ENCODE results near the gene PRKCD. TPM values are rescaled to one million over a fixed set of nuclear protein-coding genes. Genes with fewer than 3 reads are reported as not detected.
A peak's percentile ranks its signal among the peaks of the same experiment; 100 is the strongest.

PRKCD gene
- total RNA-seq, 1 donor from 2014 or later: 78.4 TPM

DNA sequence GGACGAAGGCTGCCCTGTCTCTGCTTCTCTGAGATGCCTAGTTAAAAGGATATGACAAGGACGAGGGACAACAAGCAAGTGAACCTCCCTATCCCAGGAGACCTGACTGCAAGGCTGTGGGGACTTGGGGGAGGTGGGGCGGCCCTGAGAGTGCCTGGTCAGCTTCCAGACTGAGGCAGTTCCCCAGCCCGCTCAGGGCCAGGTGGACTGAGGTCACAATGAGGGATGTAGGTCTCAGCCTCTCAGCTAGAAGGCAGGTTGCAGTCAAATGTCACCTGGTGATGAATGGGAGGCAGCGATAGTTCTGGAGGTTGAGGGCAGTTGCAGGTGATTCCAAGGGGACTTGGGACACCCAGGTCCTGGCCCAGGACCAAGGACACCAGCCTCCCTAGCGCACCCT lies 64.2 kb downstream of the PRKCD start:
- Histone ChIP-seq H3K4me3 (no peak overlapping the region), H3K4me1 (no peaks in the 10 kb centered on the region), H3K27me3 (no peaks in the 10 kb centered on the region), H3K9me3 (no peaks in the 10 kb centered on the region), H3K27ac (no peak overlapping the region), H3K36me3 (peaks cover 69% of the 10 kb centered on the region)
- TF ChIP-seq, protein P1, sequence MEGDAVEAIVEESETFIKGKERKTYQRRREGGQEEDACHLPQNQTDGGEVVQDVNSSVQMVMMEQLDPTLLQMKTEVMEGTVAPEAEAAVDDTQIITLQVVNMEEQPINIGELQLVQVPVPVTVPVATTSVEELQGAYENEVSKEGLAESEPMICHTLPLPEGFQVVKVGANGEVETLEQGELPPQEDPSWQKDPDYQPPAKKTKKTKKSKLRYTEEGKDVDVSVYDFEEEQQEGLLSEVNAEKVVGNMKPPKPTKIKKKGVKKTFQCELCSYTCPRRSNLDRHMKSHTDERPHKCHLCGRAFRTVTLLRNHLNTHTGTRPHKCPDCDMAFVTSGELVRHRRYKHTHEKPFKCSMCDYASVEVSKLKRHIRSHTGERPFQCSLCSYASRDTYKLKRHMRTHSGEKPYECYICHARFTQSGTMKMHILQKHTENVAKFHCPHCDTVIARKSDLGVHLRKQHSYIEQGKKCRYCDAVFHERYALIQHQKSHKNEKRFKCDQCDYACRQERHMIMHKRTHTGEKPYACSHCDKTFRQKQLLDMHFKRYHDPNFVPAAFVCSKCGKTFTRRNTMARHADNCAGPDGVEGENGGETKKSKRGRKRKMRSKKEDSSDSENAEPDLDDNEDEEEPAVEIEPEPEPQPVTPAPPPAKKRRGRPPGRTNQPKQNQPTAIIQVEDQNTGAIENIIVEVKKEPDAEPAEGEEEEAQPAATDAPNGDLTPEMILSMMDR (IDR thresholded peaks at IDR 0.05): no peak
- DNase-seq: peak; percentile 51
- ATAC-seq: no peak
- intact Hi-C loops (cut with DNase I): no loop called here

DNA sequence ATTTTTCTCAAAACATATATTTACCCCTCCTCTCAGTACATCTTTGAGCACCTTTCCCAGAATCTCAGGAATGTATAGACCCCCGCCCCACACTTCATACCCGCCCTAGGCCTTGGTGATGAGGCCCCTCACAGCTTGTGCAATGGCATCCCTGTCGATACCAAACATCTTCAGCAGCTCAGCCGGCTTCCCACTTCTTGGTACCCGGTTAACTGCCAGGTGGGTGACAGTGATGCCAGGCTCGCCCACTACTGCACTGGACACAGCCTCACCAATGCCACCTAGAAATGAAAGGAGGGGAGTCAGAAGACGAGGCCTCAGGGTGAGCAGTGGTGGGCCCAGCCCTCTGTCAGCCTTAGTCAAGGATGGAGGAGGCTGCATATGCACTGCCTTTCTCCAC lies 64.6 kb downstream of the PRKCD start:
- intact Hi-C loops (cut with DNase I): no loop called here
- Histone ChIP-seq H3K27me3 (no peaks in the 10 kb centered on the region), H3K4me1 (no peaks in the 10 kb centered on the region), H3K9me3 (no peaks in the 10 kb centered on the region), H3K4me3 (no peak overlapping the region), H3K27ac (no peak overlapping the region), H3K36me3 (peaks cover 73% of the 10 kb centered on the region)
- ATAC-seq: no peak
- DNase-seq: peak; percentile 46
- TF ChIP-seq, protein P1 (IDR thresholded peaks at IDR 0.05): no peak

DNA sequence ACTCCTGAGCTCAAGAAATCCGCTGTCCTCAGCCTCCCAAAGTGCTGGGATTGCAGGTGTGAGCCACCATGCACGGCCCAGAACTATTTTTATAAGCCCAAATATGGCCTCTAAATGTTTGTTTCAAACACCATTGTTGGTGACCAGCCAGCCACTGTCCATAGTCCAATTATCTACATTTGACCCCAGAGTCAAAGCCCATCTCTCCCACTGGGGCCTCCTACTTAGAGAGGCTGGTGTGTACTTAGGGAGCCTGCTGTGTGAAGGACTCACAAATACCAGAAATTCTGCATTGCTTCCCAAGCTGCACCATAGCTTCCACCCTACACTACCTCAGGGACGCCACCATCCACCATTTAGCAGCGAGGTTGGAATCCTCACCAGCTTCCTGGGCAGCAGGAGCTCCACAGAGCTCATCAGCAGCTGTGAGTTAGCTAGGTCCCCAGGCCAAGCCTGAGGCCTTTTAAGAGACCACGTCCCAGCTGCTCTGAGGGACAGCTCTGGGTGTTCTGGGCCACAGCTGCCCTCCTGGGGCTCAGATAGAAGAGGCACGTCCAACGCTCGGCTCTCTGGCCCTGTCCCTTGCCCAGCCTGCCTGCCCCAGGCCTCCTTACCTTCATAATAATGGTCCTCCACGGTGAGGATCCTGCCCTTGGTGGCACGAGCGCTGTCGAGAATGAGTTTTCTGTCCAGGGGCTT lies 65.3 kb downstream of the PRKCD start:
- Histone ChIP-seq H3K9me3 (no peaks in the 10 kb centered on the region), H3K4me1 (no peaks in the 10 kb centered on the region), H3K27ac (no peak overlapping the region), H3K36me3 (peaks cover 79% of the 10 kb centered on the region), H3K27me3 (no peaks in the 10 kb centered on the region), H3K4me3 (no peak overlapping the region)
- TF ChIP-seq, protein P1 (IDR thresholded peaks at IDR 0.05): no peak
- ATAC-seq (no peak), DNase-seq (peak; percentile 36)
- intact Hi-C loops (cut with DNase I): no loop called here

DNA sequence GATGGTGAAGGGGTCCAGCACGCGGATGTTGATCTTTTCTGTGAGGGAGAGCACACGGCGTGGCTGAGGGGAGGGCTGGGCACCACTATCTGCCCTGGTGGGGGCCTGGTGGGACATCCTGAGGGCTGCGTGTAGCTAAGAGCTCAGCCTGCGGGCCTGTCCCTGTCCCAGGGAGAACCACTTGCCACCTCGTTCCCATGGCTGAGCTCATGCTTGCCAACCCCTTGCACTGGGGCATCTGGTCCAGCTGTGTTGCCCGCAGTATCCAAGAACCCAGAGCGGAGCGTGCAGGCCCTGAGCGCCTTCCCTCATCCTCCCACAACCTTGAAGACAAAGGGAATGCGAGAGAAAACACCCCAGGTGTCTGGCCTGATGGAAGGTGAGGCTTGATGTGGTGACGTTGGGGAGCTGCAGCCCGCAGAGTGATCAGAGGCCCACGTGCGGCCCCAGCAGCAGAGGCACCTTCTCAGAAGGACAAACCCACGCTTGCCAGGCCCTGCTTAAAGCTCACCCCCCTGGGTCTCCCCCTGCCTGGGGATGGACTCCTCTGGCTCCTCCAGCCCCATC lies 65.9 kb downstream of the PRKCD start:
- intact Hi-C loops (cut with DNase I): no loop called here
- no peaks in the 10 kb centered on the region for H3K4me1 ChIP-seq
- ATAC-seq: no peak
- H3K36me3 ChIP-seq: peaks cover 86% of the 10 kb centered on the region
- no peaks in the 10 kb centered on the region for H3K27me3 ChIP-seq
- no peak overlapping the region for H3K27ac ChIP-seq
- TF ChIP-seq, protein P1 (IDR thresholded peaks at IDR 0.05): no peak
- H3K4me3 ChIP-seq: no peak overlapping the region
- H3K9me3 ChIP-seq: no peaks in the 10 kb centered on the region
- DNase-seq: peak; percentile 45

DNA sequence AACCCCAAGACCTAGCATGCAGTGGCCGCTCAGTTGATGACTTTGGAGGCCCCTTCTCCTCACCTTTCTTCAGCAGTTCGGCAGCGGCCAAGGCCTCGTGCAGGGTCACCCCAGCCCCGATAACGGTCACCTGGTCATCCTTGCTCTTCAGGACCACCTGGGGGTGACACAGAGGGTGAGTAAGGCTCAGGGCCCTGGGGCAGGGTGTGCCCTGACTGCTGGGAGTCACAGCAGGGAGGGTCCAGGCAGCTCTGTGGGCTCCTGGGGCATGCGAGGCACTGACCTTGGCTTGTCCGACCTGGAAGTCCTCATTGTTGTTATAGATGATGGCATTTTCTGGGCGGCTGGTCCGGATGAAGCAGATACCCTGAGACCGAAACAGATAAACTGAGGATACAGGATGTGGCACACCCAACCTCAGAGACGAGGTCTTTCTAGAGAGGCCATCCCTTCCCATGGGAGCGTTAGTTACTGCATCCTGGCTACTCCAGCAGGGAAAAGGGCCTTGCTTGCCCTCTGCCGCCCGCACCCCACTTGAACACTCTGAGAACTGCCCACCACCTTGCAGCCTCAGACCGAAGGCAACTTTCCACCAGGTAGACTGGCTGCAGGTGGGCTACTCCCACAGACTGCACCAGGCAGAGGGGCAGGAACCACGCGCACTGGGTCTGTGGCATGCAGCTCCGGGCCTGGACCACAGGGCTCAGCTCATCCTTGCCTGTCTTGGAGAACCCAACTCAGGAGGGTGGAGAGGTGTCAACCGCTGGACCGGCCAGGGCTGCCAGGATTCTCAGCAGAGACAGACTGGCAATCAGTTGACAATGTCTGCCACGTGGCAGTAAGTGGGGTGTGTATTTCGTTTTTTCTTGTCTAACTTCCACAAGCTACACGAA lies 67.2 kb downstream of the PRKCD start:
- TF ChIP-seq, protein P1 (IDR thresholded peaks at IDR 0.05): no peak
- DNase-seq: peak; percentile 47
- no peaks in the 10 kb centered on the region for H3K9me3 ChIP-seq
- ATAC-seq: no peak
- no peaks in the 10 kb centered on the region for H3K4me1 ChIP-seq
- intact Hi-C loops (cut with DNase I): no loop called here
- H3K27me3 ChIP-seq: no peaks in the 10 kb centered on the region
- H3K27ac ChIP-seq: no peak overlapping the region
- H3K36me3 ChIP-seq: peaks cover 99% of the 10 kb centered on the region
- H3K4me3 ChIP-seq: no peak overlapping the region
